ENCODE results near the gene ST6GAL2.

Gene ST6GAL2

GRCh38 chr2:106885329-106885728, 638 bp downstream of the ST6GAL2 start:
- H3K36me3 ChIP-seq (ENCODE audit: insufficient read depth, low read depth, low read length), result no peaks in the 10 kb centered on the region
- H3K9me3 ChIP-seq (ENCODE audit: insufficient read depth, low read depth, low read length), result no peaks in the 10 kb centered on the region
- H3K27ac ChIP-seq (ENCODE audit: low read length), result no peak overlapping the region
- H3K9ac ChIP-seq (ENCODE audit: low read depth, low read length), result peak overlapping the region; percentile 74; the same call in 1 of the 2 replicates
- peaks cover 41% of the 10 kb centered on the region for H3K27me3 ChIP-seq (ENCODE audit: insufficient read depth, low read length)
- H3K4me3 ChIP-seq (ENCODE audit: low read length), result peak overlapping the region; percentile 81
- peaks cover 24% of the 10 kb centered on the region for H3K4me1 ChIP-seq (ENCODE audit: insufficient read depth, low read length)

- H3K27me3 ChIP-seq (ENCODE audit: insufficient read depth, low read length), result peaks cover 33% of the 10 kb centered on the region
- no peaks in the 10 kb centered on the region for H3K9me3 ChIP-seq (ENCODE audit: insufficient read depth, low read depth, low read length)
- H3K4me3 ChIP-seq (ENCODE audit: low read length), result no peak overlapping the region
Measured at GRCh38 chr2:106882673-106883072, 3.3 kb downstream of the ST6GAL2 start.

GRCh38 chr2:106878206-106878605, 7.8 kb downstream of the ST6GAL2 start:
- no peak overlapping the region for H3K27ac ChIP-seq (ENCODE audit: low read length)
- H3K9me3 ChIP-seq (ENCODE audit: insufficient read depth, low read depth, low read length), result no peaks in the 10 kb centered on the region
- H3K36me3 ChIP-seq (ENCODE audit: insufficient read depth, low read depth, low read length), result no peaks in the 10 kb centered on the region
- H3K27me3 ChIP-seq (ENCODE audit: insufficient read depth, low read length), result no peaks in the 10 kb centered on the region
- no peaks in the 10 kb centered on the region for H3K4me1 ChIP-seq (ENCODE audit: insufficient read depth, low read length)
- no peak overlapping the region for H3K4me3 ChIP-seq (ENCODE audit: low read length)
- H3K9ac ChIP-seq (ENCODE audit: low read depth, low read length), result no peak overlapping the region

More at GRCh38 chr2:106882673-106883072, 3.3 kb downstream of the ST6GAL2 start:
- H3K4me1 ChIP-seq (ENCODE audit: insufficient read depth, low read length), result peaks cover 13% of the 10 kb centered on the region; the same call in 1 of the 2 replicates
- H3K27ac ChIP-seq (ENCODE audit: low read length), result no peak overlapping the region
- no peaks in the 10 kb centered on the region for H3K36me3 ChIP-seq (ENCODE audit: insufficient read depth, low read depth, low read length)
- H3K9ac ChIP-seq (ENCODE audit: low read depth, low read length), result no peak overlapping the region

- Histone ChIP-seq H3K27ac (ENCODE audit: low read length) (no peak overlapping the region), H3K4me3 (ENCODE audit: low read length) (no peak overlapping the region), H3K9me3 (ENCODE audit: insufficient read depth, low read depth, low read length) (no peaks in the 10 kb centered on the region), H3K27me3 (ENCODE audit: insufficient read depth, low read length) (no peaks in the 10 kb centered on the region), H3K4me1 (ENCODE audit: insufficient read depth, low read length) (no peaks in the 10 kb centered on the region), H3K9ac (ENCODE audit: low read depth, low read length) (no peak overlapping the region), H3K36me3 (ENCODE audit: insufficient read depth, low read depth, low read length) (no peaks in the 10 kb centered on the region)
Measured at GRCh38 chr2:106876699-106877098, 9.3 kb downstream of the ST6GAL2 start.

- Histone ChIP-seq H3K4me3 (ENCODE audit: low read length) (no peak overlapping the region), H3K9ac (ENCODE audit: low read depth, low read length) (no peak overlapping the region), H3K36me3 (ENCODE audit: insufficient read depth, low read depth, low read length) (no peaks in the 10 kb centered on the region), H3K27ac (ENCODE audit: low read length) (no peak overlapping the region), H3K9me3 (ENCODE audit: insufficient read depth, low read depth, low read length) (no peaks in the 10 kb centered on the region), H3K4me1 (ENCODE audit: insufficient read depth, low read length) (peaks cover 10% of the 10 kb centered on the region; the same call in 1 of the 2 replicates), H3K27me3 (ENCODE audit: insufficient read depth, low read length) (no peaks in the 10 kb centered on the region)
Measured at GRCh38 chr2:106869512-106870275, 16.3 kb downstream of the ST6GAL2 start.

- Histone ChIP-seq H3K27ac (ENCODE audit: low read length) (no peak overlapping the region), H3K36me3 (ENCODE audit: insufficient read depth, low read depth, low read length) (no peaks in the 10 kb centered on the region)
Measured at GRCh38 chr2:106868275-106868674, 17.7 kb downstream of the ST6GAL2 start.

GRCh38 chr2:106867196-106867953, 18.6 kb downstream of the ST6GAL2 start:
- H3K36me3 ChIP-seq (ENCODE audit: insufficient read depth, low read depth, low read length), result no peaks in the 10 kb centered on the region
- no peaks in the 10 kb centered on the region for H3K9me3 ChIP-seq (ENCODE audit: insufficient read depth, low read depth, low read length)
- no peak overlapping the region for H3K27ac ChIP-seq (ENCODE audit: low read length)
- H3K27me3 ChIP-seq (ENCODE audit: insufficient read depth, low read length), result no peaks in the 10 kb centered on the region
- H3K9ac ChIP-seq (ENCODE audit: low read depth, low read length), result no peak overlapping the region
- H3K4me3 ChIP-seq (ENCODE audit: low read length), result no peak overlapping the region
- H3K4me1 ChIP-seq (ENCODE audit: insufficient read depth, low read length), result peaks cover 10% of the 10 kb centered on the region; the same call in 1 of the 2 replicates

More at GRCh38 chr2:106868275-106868674, 17.7 kb downstream of the ST6GAL2 start:
- Histone ChIP-seq H3K9ac (ENCODE audit: low read depth, low read length) (no peak overlapping the region), H3K9me3 (ENCODE audit: insufficient read depth, low read depth, low read length) (no peaks in the 10 kb centered on the region), H3K27me3 (ENCODE audit: insufficient read depth, low read length) (no peaks in the 10 kb centered on the region), H3K4me3 (ENCODE audit: low read length) (no peak overlapping the region), H3K4me1 (ENCODE audit: insufficient read depth, low read length) (peaks cover 10% of the 10 kb centered on the region; the same call in 1 of the 2 replicates)

- Histone ChIP-seq H3K4me3 (ENCODE audit: low read length) (no peak overlapping the region), H3K36me3 (ENCODE audit: insufficient read depth, low read depth, low read length) (no peaks in the 10 kb centered on the region), H3K9me3 (ENCODE audit: insufficient read depth, low read depth, low read length) (no peaks in the 10 kb centered on the region), H3K4me1 (ENCODE audit: insufficient read depth, low read length) (peaks cover 10% of the 10 kb centered on the region; the same call in 1 of the 2 replicates), H3K27me3 (ENCODE audit: insufficient read depth, low read length) (no peaks in the 10 kb centered on the region), H3K27ac (ENCODE audit: low read length) (no peak overlapping the region), H3K9ac (ENCODE audit: low read depth, low read length) (no peak overlapping the region)
Measured at GRCh38 chr2:106866641-106867040, 19.3 kb downstream of the ST6GAL2 start.

GRCh38 chr2:106864051-106864450, 21.9 kb downstream of the ST6GAL2 start:
- peaks cover 2% of the 10 kb centered on the region; the same call in 1 of the 2 replicates for H3K4me1 ChIP-seq (ENCODE audit: insufficient read depth, low read length)

GRCh38 chr2:106863387-106863786, 22.6 kb downstream of the ST6GAL2 start:
- Histone ChIP-seq H3K4me1 (ENCODE audit: insufficient read depth, low read length) (no peaks in the 10 kb centered on the region; the same call in 1 of the 2 replicates), H3K36me3 (ENCODE audit: insufficient read depth, low read depth, low read length) (no peaks in the 10 kb centered on the region), H3K27ac (ENCODE audit: low read length) (no peak overlapping the region), H3K4me3 (ENCODE audit: low read length) (no peak overlapping the region), H3K9ac (ENCODE audit: low read depth, low read length) (no peak overlapping the region), H3K9me3 (ENCODE audit: insufficient read depth, low read depth, low read length) (0 out of 2 replicates have a peak, but pooled peaks cover 6% of the 10 kb centered on the region), H3K27me3 (ENCODE audit: insufficient read depth, low read length) (no peaks in the 10 kb centered on the region)

More at GRCh38 chr2:106864051-106864450, 21.9 kb downstream of the ST6GAL2 start:
- H3K27ac ChIP-seq (ENCODE audit: low read length), result no peak overlapping the region
- H3K9me3 ChIP-seq (ENCODE audit: insufficient read depth, low read depth, low read length), result no peaks in the 10 kb centered on the region
- H3K27me3 ChIP-seq (ENCODE audit: insufficient read depth, low read length), result no peaks in the 10 kb centered on the region
- H3K4me3 ChIP-seq (ENCODE audit: low read length), result no peak overlapping the region
- no peak overlapping the region for H3K9ac ChIP-seq (ENCODE audit: low read depth, low read length)
- no peaks in the 10 kb centered on the region for H3K36me3 ChIP-seq (ENCODE audit: insufficient read depth, low read depth, low read length)

- Histone ChIP-seq H3K4me3 (ENCODE audit: low read length) (no peak overlapping the region), H3K27me3 (ENCODE audit: insufficient read depth, low read length) (no peaks in the 10 kb centered on the region), H3K9me3 (ENCODE audit: insufficient read depth, low read depth, low read length) (0 out of 2 replicates have a peak, but pooled peaks cover 7% of the 10 kb centered on the region), H3K36me3 (ENCODE audit: insufficient read depth, low read depth, low read length) (no peaks in the 10 kb centered on the region), H3K4me1 (ENCODE audit: insufficient read depth, low read length) (peaks cover 13% of the 10 kb centered on the region), H3K9ac (ENCODE audit: low read depth, low read length) (no peak overlapping the region), H3K27ac (ENCODE audit: low read length) (no peak overlapping the region)
Measured at GRCh38 chr2:106859498-106859897, 26.5 kb downstream of the ST6GAL2 start.
